GM12801 (cell line): ENCODE measurements around the gene CLSTN1.

Source experiments
- CTCF ChIP-seq: IDR thresholded peaks from one replicate; pipeline ENCODE4 v1.5.1; 2011; ENCODE audit warnings: control low read depth; ENCODE audit not compliant: insufficient read length; ENCODE audit errors: extremely low read depth

The CLSTN1 gene

GRCh38 chr1:9736241-9736640 lies 87.5 kb downstream of the CLSTN1 start:
- TF ChIP-seq CTCF = no peak

- no peak for TF ChIP-seq CTCF
Measured at GRCh38 chr1:9735800-9736199, 88.0 kb downstream of the CLSTN1 start.

- TF ChIP-seq CTCF = no peak
Measured at GRCh38 chr1:9733160-9733789, 90.5 kb downstream of the CLSTN1 start.

GRCh38 chr1:9732123-9732971 lies 91.4 kb downstream of the CLSTN1 start:
- no peak for TF ChIP-seq CTCF

- TF ChIP-seq CTCF = no peak
Measured at GRCh38 chr1:9731561-9731960, 92.2 kb downstream of the CLSTN1 start.

GRCh38 chr1:9731051-9731537 lies 92.7 kb downstream of the CLSTN1 start:
- TF ChIP-seq CTCF = no peak

GRCh38 chr1:9730096-9730901 lies 93.5 kb downstream of the CLSTN1 start:
- TF ChIP-seq CTCF = no peak
